ENCODE results near the gene TMEM72. TPM values are rescaled to one million over a fixed set of nuclear protein-coding genes. Genes with fewer than 3 reads are reported as not detected.

The TMEM72 gene
- total RNA-seq, 4 donors from 2014 or later, result not detected

DNA sequence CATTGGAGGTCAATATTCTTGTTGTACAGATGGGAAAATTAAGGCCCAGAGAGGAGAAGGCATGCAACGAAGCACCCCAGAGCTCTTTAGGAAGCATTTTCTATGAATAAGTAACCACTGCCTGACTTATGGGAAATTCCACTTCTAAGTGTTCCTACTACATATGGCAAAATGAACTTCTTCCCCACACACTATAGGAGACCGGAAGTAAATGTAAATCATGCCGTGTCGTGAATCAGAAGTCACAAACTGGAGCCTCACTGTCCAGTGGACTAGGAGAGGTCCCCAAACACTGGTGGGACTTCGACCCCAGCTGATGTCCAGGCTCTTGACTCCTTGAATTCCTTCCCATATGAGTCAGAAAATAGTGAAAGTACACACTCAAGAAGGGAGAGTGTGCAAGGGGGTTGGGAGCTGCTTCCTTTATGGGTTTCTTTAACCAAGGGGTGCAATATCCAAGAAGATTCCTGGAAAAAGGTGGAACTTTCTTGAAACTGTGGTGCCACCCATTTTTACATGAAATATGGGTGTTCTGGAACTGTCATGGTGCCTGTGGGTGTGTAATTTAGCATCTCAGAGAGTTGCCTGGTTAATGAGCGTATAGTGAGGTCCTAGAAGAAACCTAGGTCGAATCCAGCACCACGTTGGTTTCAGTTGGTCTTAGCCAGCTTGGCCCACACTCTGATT, 55.1 kb downstream of the TMEM72 start:
- Histone ChIP-seq H3K4me3 (replicated peaks in 1 of 3) (no peak overlapping the region), H3K27ac (peak overlapping the region; percentile 93 to 97 (median 96)), H3K27me3 (no peaks in the 10 kb centered on the region), H3K9me3 (no peaks in the 10 kb centered on the region), H3K36me3 (peaks cover 15 to 16% of the 10 kb centered on the region in 2 donors), H3K4me1 (peaks cover 85 to 89% of the 10 kb centered on the region in 2 donors)
- 79 to 80% methylated on average over 8 of the region's 8 CpGs for WGBS, 2 donors
- DNase-seq, result peak in 1 of 2 donors; percentile 14
- TF ChIP-seq, protein P1, sequence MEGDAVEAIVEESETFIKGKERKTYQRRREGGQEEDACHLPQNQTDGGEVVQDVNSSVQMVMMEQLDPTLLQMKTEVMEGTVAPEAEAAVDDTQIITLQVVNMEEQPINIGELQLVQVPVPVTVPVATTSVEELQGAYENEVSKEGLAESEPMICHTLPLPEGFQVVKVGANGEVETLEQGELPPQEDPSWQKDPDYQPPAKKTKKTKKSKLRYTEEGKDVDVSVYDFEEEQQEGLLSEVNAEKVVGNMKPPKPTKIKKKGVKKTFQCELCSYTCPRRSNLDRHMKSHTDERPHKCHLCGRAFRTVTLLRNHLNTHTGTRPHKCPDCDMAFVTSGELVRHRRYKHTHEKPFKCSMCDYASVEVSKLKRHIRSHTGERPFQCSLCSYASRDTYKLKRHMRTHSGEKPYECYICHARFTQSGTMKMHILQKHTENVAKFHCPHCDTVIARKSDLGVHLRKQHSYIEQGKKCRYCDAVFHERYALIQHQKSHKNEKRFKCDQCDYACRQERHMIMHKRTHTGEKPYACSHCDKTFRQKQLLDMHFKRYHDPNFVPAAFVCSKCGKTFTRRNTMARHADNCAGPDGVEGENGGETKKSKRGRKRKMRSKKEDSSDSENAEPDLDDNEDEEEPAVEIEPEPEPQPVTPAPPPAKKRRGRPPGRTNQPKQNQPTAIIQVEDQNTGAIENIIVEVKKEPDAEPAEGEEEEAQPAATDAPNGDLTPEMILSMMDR (IDR thresholded peaks at IDR 0.05), result no peak
- TF ChIP-seq POLR2A (IDR thresholded peaks at IDR 0.05), result no peak
- intact Hi-C loops (cut with DNase I), result no loop called here

DNA sequence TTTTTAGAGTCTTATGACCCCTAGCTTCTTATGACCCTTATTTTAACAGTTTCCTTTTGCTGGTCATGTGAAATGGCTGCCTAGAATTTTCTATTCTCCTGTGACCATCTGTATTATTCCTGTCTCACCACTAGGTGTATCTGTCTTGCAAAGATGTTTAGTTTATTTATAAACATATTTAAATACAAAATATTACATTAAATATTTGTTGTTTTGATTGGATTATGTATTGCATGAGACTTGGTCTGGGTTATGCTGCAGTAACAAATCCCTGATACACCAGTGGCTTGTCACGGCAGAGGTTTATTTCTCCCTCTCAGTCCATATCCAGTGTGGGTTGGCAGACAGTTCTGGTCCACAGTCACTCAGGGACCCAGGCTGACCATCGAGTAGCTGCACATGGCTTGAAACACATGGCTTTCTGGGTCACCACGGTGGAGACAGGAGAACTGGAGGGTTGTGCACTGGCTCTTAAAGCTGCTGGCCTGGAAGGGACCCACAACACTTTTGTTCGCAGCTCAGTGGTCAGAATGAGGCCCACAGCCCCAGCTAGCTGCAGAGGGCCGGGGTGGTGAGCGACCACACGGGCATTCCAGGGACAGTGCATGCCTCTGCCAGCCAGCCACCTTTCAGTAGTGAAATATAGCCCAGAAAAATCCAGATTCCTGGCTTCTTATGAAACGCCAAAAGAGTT, 55.8 kb downstream of the TMEM72 start:
- H3K27ac ChIP-seq, result peak overlapping the region; percentile 93 to 97 (median 96)
- no peaks in the 10 kb centered on the region for H3K9me3 ChIP-seq
- H3K4me3 ChIP-seq (replicated peaks in 1 of 3), result no peak overlapping the region
- peak; percentile 38 to 47 for DNase-seq
- peaks cover 22 to 23% of the 10 kb centered on the region in 2 donors for H3K36me3 ChIP-seq
- intact Hi-C loops (cut with DNase I), result no loop called here
- no peak for TF ChIP-seq POLR2A (IDR thresholded peaks at IDR 0.05)
- TF ChIP-seq, protein P1 (IDR thresholded peaks at IDR 0.05), result peak in 1 of 6 experiments; percentile 25
- WGBS, 2 donors, result 37 to 56% methylated on average over 6 to 8 of the region's 8 CpGs
- H3K4me1 ChIP-seq, result peaks cover 78 to 84% of the 10 kb centered on the region in 2 donors
- H3K27me3 ChIP-seq, result no peaks in the 10 kb centered on the region

DNA sequence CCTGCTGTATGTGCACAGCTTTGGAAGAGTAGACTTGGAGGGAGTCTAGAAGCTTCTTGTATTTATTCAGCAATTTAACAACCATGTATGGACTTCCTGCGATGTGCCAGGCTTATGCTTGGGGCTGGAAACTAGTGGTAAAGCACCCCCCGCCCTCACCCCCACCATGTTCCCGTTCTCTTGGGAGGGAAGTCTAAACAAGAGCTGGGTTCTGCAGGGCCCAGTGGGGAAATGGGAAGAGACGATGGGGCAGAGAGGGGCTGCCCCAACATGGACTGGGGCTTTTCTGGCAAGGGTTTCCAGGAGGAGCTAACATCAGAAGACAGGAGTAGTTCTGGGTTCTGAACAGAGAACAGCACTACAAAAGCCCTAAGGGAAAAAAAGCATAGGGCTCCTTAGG, 56.5 kb downstream of the TMEM72 start:
- TF ChIP-seq, protein P1 (IDR thresholded peaks at IDR 0.05), result no peak
- TF ChIP-seq POLR2A (IDR thresholded peaks at IDR 0.05), result no peak
- peaks cover 26 to 28% of the 10 kb centered on the region in 2 donors for H3K36me3 ChIP-seq
- peak in 1 of 2 donors; percentile 9 for DNase-seq
- H3K9me3 ChIP-seq, result no peaks in the 10 kb centered on the region
- intact Hi-C loops (cut with DNase I), result no loop called here
- H3K4me3 ChIP-seq (replicated peaks in 1 of 3), result no peak overlapping the region
- H3K27ac ChIP-seq, result peak overlapping the region; percentile 93 to 97 (median 96)
- H3K4me1 ChIP-seq, result peaks cover 74 to 84% of the 10 kb centered on the region in 2 donors
- H3K27me3 ChIP-seq, result no peaks in the 10 kb centered on the region
- WGBS, 2 donors, result 59 to 73% methylated on average over 4 of the region's 4 CpGs

DNA sequence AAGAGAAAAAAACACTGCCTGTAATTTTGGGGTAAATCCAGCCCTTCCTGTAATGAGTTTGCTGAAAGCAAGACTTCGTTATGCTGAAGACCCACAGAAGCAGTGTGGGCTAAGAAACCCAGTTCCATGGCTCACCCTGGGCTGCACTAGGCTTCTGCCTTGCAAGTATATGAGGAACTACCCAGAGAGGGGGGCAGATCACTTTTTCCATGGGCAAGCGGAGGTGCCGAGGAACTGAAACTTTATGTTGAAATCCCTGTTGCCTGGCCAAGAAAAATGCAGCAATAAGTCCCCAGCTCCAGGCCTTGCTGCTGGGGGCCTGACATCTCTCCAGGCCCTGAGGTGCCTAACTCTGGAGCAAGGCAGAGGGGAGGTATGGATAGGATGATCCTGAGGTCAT, 57.0 kb downstream of the TMEM72 start:
- peak in 1 of 2 donors; percentile 23 for DNase-seq
- intact Hi-C loops (cut with DNase I), result no loop called here
- no peaks in the 10 kb centered on the region for H3K27me3 ChIP-seq
- peaks cover 26 to 31% of the 10 kb centered on the region in 2 donors for H3K36me3 ChIP-seq
- TF ChIP-seq POLR2A (IDR thresholded peaks at IDR 0.05), result no peak
- TF ChIP-seq, protein P1 (IDR thresholded peaks at IDR 0.05), result no peak
- no peaks in the 10 kb centered on the region for H3K9me3 ChIP-seq
- peaks cover 74 to 84% of the 10 kb centered on the region in 2 donors for H3K4me1 ChIP-seq
- no peak overlapping the region for H3K4me3 ChIP-seq (replicated peaks in 1 of 3)
- 37 to 44% methylated on average over 3 of the region's 3 CpGs for WGBS, 2 donors
- H3K27ac ChIP-seq, result peak overlapping the region; percentile 93 to 97 (median 96)

Data from thyroid gland (tissue), 4 donors.